Stomach (tissue), 9 donors: ENCODE results near the gene CAPN12. TPM values are rescaled to one million over a fixed set of nuclear protein-coding genes. Genes with fewer than 3 reads are reported as not detected.

Experiments
- DNase-seq, 2 donors: peaks; one replicate each; pipeline versions ENCODE4 v3.0.0 to v3.0.0-alpha.2; 2013 to 2019
- H3K27ac ChIP-seq, 5 donors: fragments of 200-600 bp in 4 of 5; sonication (generic) in 4 of 5; one replicate each; pipeline ENCODE4 v1.5.1; 2013 to 2019; ENCODE audit warnings: mild to moderate bottlenecking in 1 of 5, moderate library complexity in 1 of 5
- H3K27me3 ChIP-seq, 3 donors: fragments of 200-600 bp; sonication (generic); one replicate each; pipeline ENCODE4 v1.5.1; 2017 to 2019; ENCODE audit warnings: mixed run types in 1 of 3
- H3K36me3 ChIP-seq, 4 donors: fragments of 200-600 bp; sonication (generic); 1 replicate in 3 of 4; 2 replicates in 1 of 4; pipeline ENCODE4 v1.5.1; 2016 to 2019
- H3K4me1 ChIP-seq, 4 donors: fragments of 200-600 bp; sonication (generic); one replicate each; pipeline ENCODE4 v1.5.1; 2016 to 2019
- H3K4me3 ChIP-seq, 4 donors: fragments of 200-600 bp; sonication (generic) in 3 of 4; one replicate each; pipeline ENCODE4 v1.5.1; 2016 to 2019; ENCODE audit warnings: mild to moderate bottlenecking in 1 of 4
- H3K9me3 ChIP-seq, 4 donors: fragments of 200-600 bp; sonication (generic); one replicate each; pipeline ENCODE4 v1.5.1; 2016 to 2019
- CTCF ChIP-seq, 7 experiments: fragments of 450-650 bp in 4 of 7; fragments of 200-600 bp in 3 of 7; sonication (generic) in 3 of 7; IDR thresholded peaks; one replicate each; pipeline ENCODE4 v1.5.1; 2016 to 2019; ENCODE audit warnings: antibody characterized with exemption in 7 of 7, control low read depth in 2 of 7, mild to moderate bottlenecking in 1 of 7
- EP300 ChIP-seq: sonication (generic); formaldehyde crosslinking; IDR thresholded peaks from one replicate; pipeline ENCODE4 v1.6.1; 2017; ENCODE audit warnings: antibody characterized with exemption
- POLR2A ChIP-seq, 4 donors: fragments of 450-650 bp; IDR thresholded peaks; one replicate each; pipeline ENCODE4 v1.6.1; 2016; ENCODE audit warnings: antibody characterized with exemption in 4 of 4, control low read depth in 2 of 4, mild to moderate bottlenecking in 1 of 4, moderate library complexity in 1 of 4
- POLR2AphosphoS5 ChIP-seq, 3 donors: sonication (generic); formaldehyde crosslinking; IDR thresholded peaks; one replicate each; pipeline ENCODE4 v1.6.1; 2016; ENCODE audit warnings: antibody characterized with exemption in 3 of 3
- WGBS, 5 donors: extraction: QIAGEN DNeasy Blood & Tissue Kit in 3 of 5; methylation state at CpG; one replicate each; pipeline versions ENCODE4 v1.1.5 to v1.1.7; 2013 to 2018; 5-methylcytosine and 5-hydroxymethylcytosine counted together
- intact Hi-C: fragments of 100-400 bp; cut with DNase I; formaldehyde crosslinking; loops from one replicate; pipeline ENCODE4 v1.15.1; 2023; ENCODE audit warnings: low total_unique reads
- polyA plus RNA-seq, 3 donors: library from polyadenylated mRNA; stranded (reverse); fragments of 200-250 nt; gene quantifications; one replicate each; pipeline ENCODE4 v1.2.3, GENCODE V29; 2013
- total RNA-seq, 5 donors: library from RNA; depleted of rRNA; stranded (reverse); fragments of >200 nt; gene quantifications; one replicate each; pipeline versions ENCODE4 v1.1.0 to v1.2.3, GENCODE V29; 2014 to 2016
- donor health status: healthy with polysubstance abuse.
- donor health status: Bipolar disorder and iron deficiency.
- donor health status: healthy.

Gene CAPN12
- total and polyA plus RNA-seq, 8 donors = 1.2 to 33.3 (median 5.6) TPM

- WGBS, 5 donors = 68 to 86% (median 79%) methylated on average over 10 of the region's 10 CpGs
- H3K36me3 ChIP-seq = peaks cover 85 to 100% (median 99%) of the 10 kb centered on the region in 4 donors
- intact Hi-C loops = loop anchor here (10.0 kb wide), 1 partner anchor 54 kb away; no protein-coding TSS in a partner anchor
These were observed 35.8 kb downstream of the CAPN12 start for GRCh38 chr19:38708413-38709024.

GRCh38 chr19:38707512-38708114 lies 36.7 kb downstream of the CAPN12 start:
- Histone ChIP-seq H3K27ac (peak overlapping the region; percentile 63 to 88 (median 74)), H3K4me3 (no peak overlapping the region), H3K27me3 (no peaks in the 10 kb centered on the region), H3K36me3 (peaks cover 87 to 100% (median 100%) of the 10 kb centered on the region in 4 donors), H3K9me3 (no peaks in the 10 kb centered on the region), H3K4me1 (peaks cover 59 to 96% (median 79%) of the 10 kb centered on the region in 4 donors)
- peak; percentile 86 to 94 for DNase-seq
- intact Hi-C loops = loop anchor here (10.0 kb wide), 1 partner anchor 53 kb away; no protein-coding TSS in a partner anchor
- WGBS, 5 donors = 24 to 50% (median 35%) methylated on average over 7 to 10 of the region's 10 CpGs
- TF ChIP-seq POLR2AphosphoS5 (IDR thresholded peaks at IDR 0.05) (peak in 2 of 3 donors; percentile 31 to 85), POLR2A (IDR thresholded peaks at IDR 0.05) (no peak), CTCF (IDR thresholded peaks at IDR 0.05) (peak in 1 of 7 experiments; percentile 11), EP300 (no peak)

More at GRCh38 chr19:38708413-38709024, 35.8 kb downstream of the CAPN12 start:
- H3K27ac ChIP-seq = peak overlapping the region in 4 of 5 donors; percentile 72 to 88 (median 75)
- no peaks in the 10 kb centered on the region for H3K9me3 ChIP-seq
- H3K4me3 ChIP-seq = no peak overlapping the region
- peaks cover 68 to 98% (median 81%) of the 10 kb centered on the region in 4 donors for H3K4me1 ChIP-seq
- no peak for DNase-seq
- no peak for TF ChIP-seq POLR2AphosphoS5 (IDR thresholded peaks at IDR 0.05)
- TF ChIP-seq EP300 = no peak
- no peak for TF ChIP-seq CTCF (IDR thresholded peaks at IDR 0.05)
- TF ChIP-seq POLR2A (IDR thresholded peaks at IDR 0.05) = no peak
- no peaks in the 10 kb centered on the region for H3K27me3 ChIP-seq

- intact Hi-C loops = loop anchor here (10.0 kb wide), 1 partner anchor 52 kb away; no protein-coding TSS in a partner anchor
- H3K9me3 ChIP-seq = no peaks in the 10 kb centered on the region
- peaks cover 57 to 96% (median 79%) of the 10 kb centered on the region in 4 donors for H3K4me1 ChIP-seq
- DNase-seq = peak in 1 of 2 donors; percentile 60
- H3K4me3 ChIP-seq = no peak overlapping the region
- no peaks in the 10 kb centered on the region for H3K27me3 ChIP-seq
- TF ChIP-seq POLR2A (IDR thresholded peaks at IDR 0.05) (no peak), CTCF (IDR thresholded peaks at IDR 0.05) (no peak), EP300 (no peak), POLR2AphosphoS5 (IDR thresholded peaks at IDR 0.05) (no peak)
- H3K27ac ChIP-seq = peak overlapping the region; percentile 63 to 88 (median 74)
- WGBS, 5 donors = 42 to 63% (median 44%) methylated on average over 11 to 16 of the region's 16 CpGs
- H3K36me3 ChIP-seq = peaks cover 88 to 100% (median 100%) of the 10 kb centered on the region in 4 donors
These were observed 37.3 kb downstream of the CAPN12 start for GRCh38 chr19:38706792-38707511.
